ENCODE results near the gene PCSK2. TPM values are rescaled to one million over a fixed set of nuclear protein-coding genes. Genes with fewer than 3 reads are reported as not detected.

The PCSK2 gene
- total RNA-seq, 5 donors from 2014 or later (not counting 1 experiment from before 2014, with no cell fraction given), result not detected

DNA sequence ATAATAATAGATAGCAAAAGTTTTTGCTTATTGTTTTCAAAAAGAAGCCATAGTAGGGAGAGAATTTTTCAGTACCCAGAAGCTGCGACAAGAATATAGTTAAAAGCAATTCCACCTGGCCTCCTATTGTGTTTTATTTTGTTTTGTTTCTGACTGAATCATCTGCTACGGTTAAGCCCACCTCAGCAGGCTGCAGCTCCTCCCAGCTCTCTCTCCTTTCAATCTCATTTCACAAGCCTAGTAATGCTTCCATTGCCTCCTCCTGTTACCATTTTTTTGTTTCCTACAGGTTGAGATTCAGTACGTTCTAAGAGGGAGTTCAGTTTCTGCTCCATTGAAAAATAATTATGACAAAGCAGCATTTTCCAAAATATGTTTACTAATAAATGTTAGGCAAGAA lies 77.9 kb downstream of the PCSK2 start:
- peaks cover 0 to 9% (median 0%) of the 10 kb centered on the region in 3 donors for H3K9me3 Mint-ChIP-seq
- H3K4me1 Mint-ChIP-seq, result no peaks in the 10 kb centered on the region
- Histone ChIP-seq H3K27me3 (replicated peaks in 1 of 2; ENCODE audit: control insufficient read depth in 2 of 2, extremely low read depth in 1 of 2, insufficient read depth in 2 of 2, low read length in 1 of 2) (no peaks in the 10 kb centered on the region), H3K4me3 (ENCODE audit: control insufficient read depth in 1 of 2, extremely low read depth in 1 of 2, low read length in 1 of 2) (no peak overlapping the region), H3K9me3 (no peaks in the 10 kb centered on the region), H3K4me1 (ENCODE audit: control insufficient read depth in 1 of 2, extremely low read depth in 1 of 2, insufficient read depth in 2 of 2, low read length in 2 of 2) (no peaks in the 10 kb centered on the region), H3K36me3 (ENCODE audit: control insufficient read depth in 2 of 2, extremely low read depth in 1 of 2, insufficient read depth in 1 of 2, low read length in 1 of 2) (no peaks in the 10 kb centered on the region), H3K27ac (ENCODE audit: low read length) (no peak overlapping the region)
- no peak overlapping the region for H3K4me3 Mint-ChIP-seq
- H3K27me3 Mint-ChIP-seq, result peaks cover 2 to 8% of the 10 kb centered on the region in 2 donors
- H3K36me3 Mint-ChIP-seq, result no peaks in the 10 kb centered on the region
- no CpG with 5 or more reads among the region's 3 CpGs for WGBS (ENCODE audit: insufficient coverage)
- ATAC-seq (replicated peaks in 1 of 4), result no peak
- no peak overlapping the region for H3K27ac Mint-ChIP-seq
- POLR2A ChIA-PET, result no interaction called here
- CTCF ChIA-PET, result no interaction called here
- DNase-seq, result no peak

- Histone ChIP-seq H3K4me3 (ENCODE audit: control insufficient read depth in 1 of 2, extremely low read depth in 1 of 2, low read length in 1 of 2) (no peak overlapping the region), H3K9me3 (no peaks in the 10 kb centered on the region), H3K4me1 (ENCODE audit: control insufficient read depth in 1 of 2, extremely low read depth in 1 of 2, insufficient read depth in 2 of 2, low read length in 2 of 2) (no peaks in the 10 kb centered on the region), H3K27ac (ENCODE audit: low read length) (no peak overlapping the region), H3K27me3 (replicated peaks in 1 of 2; ENCODE audit: control insufficient read depth in 2 of 2, extremely low read depth in 1 of 2, insufficient read depth in 2 of 2, low read length in 1 of 2) (no peaks in the 10 kb centered on the region), H3K36me3 (ENCODE audit: control insufficient read depth in 2 of 2, extremely low read depth in 1 of 2, insufficient read depth in 1 of 2, low read length in 1 of 2) (no peaks in the 10 kb centered on the region)
- peaks cover 0 to 3% of the 10 kb centered on the region in 2 donors for H3K27me3 Mint-ChIP-seq
- 100% methylated on average over 1 of the region's 4 CpGs for WGBS (ENCODE audit: insufficient coverage)
- POLR2A ChIA-PET, result no interaction called here
- ATAC-seq (replicated peaks in 1 of 4) (no peak), DNase-seq (no peak)
- no peaks in the 10 kb centered on the region for H3K4me1 Mint-ChIP-seq
- no peaks in the 10 kb centered on the region for H3K36me3 Mint-ChIP-seq
- H3K9me3 Mint-ChIP-seq, result peaks cover 0 to 9% (median 0%) of the 10 kb centered on the region in 3 donors
- no peak overlapping the region for H3K4me3 Mint-ChIP-seq
- CTCF ChIA-PET, result no interaction called here
- H3K27ac Mint-ChIP-seq, result no peak overlapping the region
These were observed 79.6 kb downstream of the PCSK2 start for GRCh38 chr20:17306427-17306826.

GRCh38 chr20:17314264-17314663 lies 87.4 kb downstream of the PCSK2 start:
- WGBS (ENCODE audit: insufficient coverage), result 100% methylated on average over 1 of the region's 5 CpGs
- ChIA-PET POLR2A (no interaction called here), CTCF (no interaction called here)
- H3K9me3 Mint-ChIP-seq, result peaks cover 0 to 4% (median 0%) of the 10 kb centered on the region in 3 donors
- H3K27ac Mint-ChIP-seq, result no peak overlapping the region
- H3K27ac ChIP-seq (ENCODE audit: low read length), result no peak overlapping the region
- peaks cover 12 to 15% of the 10 kb centered on the region in 2 experiments for H3K27me3 ChIP-seq (replicated peaks in 1 of 2; ENCODE audit: control insufficient read depth in 2 of 2, extremely low read depth in 1 of 2, insufficient read depth in 2 of 2, low read length in 1 of 2)
- no peaks in the 10 kb centered on the region for H3K9me3 ChIP-seq
- H3K4me1 Mint-ChIP-seq, result no peaks in the 10 kb centered on the region
- H3K36me3 ChIP-seq (ENCODE audit: control insufficient read depth in 2 of 2, extremely low read depth in 1 of 2, insufficient read depth in 1 of 2, low read length in 1 of 2), result no peaks in the 10 kb centered on the region
- DNase-seq (no peak), ATAC-seq (replicated peaks in 1 of 4) (no peak)
- no peak overlapping the region for H3K4me3 Mint-ChIP-seq
- H3K4me3 ChIP-seq (ENCODE audit: control insufficient read depth in 1 of 2, extremely low read depth in 1 of 2, low read length in 1 of 2), result no peak overlapping the region
- H3K4me1 ChIP-seq (ENCODE audit: control insufficient read depth in 1 of 2, extremely low read depth in 1 of 2, insufficient read depth in 2 of 2, low read length in 2 of 2), result no peaks in the 10 kb centered on the region
- peaks cover 27 to 37% of the 10 kb centered on the region in 2 donors for H3K27me3 Mint-ChIP-seq
- no peaks in the 10 kb centered on the region for H3K36me3 Mint-ChIP-seq

GRCh38 chr20:17315407-17316231 lies 88.8 kb downstream of the PCSK2 start:
- no peaks in the 10 kb centered on the region for H3K4me1 Mint-ChIP-seq
- H3K36me3 ChIP-seq (ENCODE audit: control insufficient read depth in 2 of 2, extremely low read depth in 1 of 2, insufficient read depth in 1 of 2, low read length in 1 of 2), result no peaks in the 10 kb centered on the region
- peaks cover 12 to 15% of the 10 kb centered on the region in 2 experiments for H3K27me3 ChIP-seq (replicated peaks in 1 of 2; ENCODE audit: control insufficient read depth in 2 of 2, extremely low read depth in 1 of 2, insufficient read depth in 2 of 2, low read length in 1 of 2)
- H3K36me3 Mint-ChIP-seq, result no peaks in the 10 kb centered on the region
- H3K9me3 ChIP-seq, result no peaks in the 10 kb centered on the region
- ChIA-PET POLR2A (no interaction called here), CTCF (no interaction called here)
- no peak overlapping the region for H3K27ac ChIP-seq (ENCODE audit: low read length)
- no peak overlapping the region for H3K4me3 ChIP-seq (ENCODE audit: control insufficient read depth in 1 of 2, extremely low read depth in 1 of 2, low read length in 1 of 2)
- peaks cover 27 to 37% of the 10 kb centered on the region in 2 donors for H3K27me3 Mint-ChIP-seq
- DNase-seq, result no peak
- H3K27ac Mint-ChIP-seq, result no peak overlapping the region
- peaks cover 0 to 4% (median 0%) of the 10 kb centered on the region in 3 donors for H3K9me3 Mint-ChIP-seq
- 20% methylated on average over 42 of the region's 45 CpGs for WGBS (ENCODE audit: insufficient coverage)
- H3K4me3 Mint-ChIP-seq, result no peak overlapping the region
- H3K4me1 ChIP-seq (ENCODE audit: control insufficient read depth in 1 of 2, extremely low read depth in 1 of 2, insufficient read depth in 2 of 2, low read length in 2 of 2), result no peaks in the 10 kb centered on the region
- no peak for ATAC-seq (replicated peaks in 1 of 4)

- Histone ChIP-seq H3K36me3 (ENCODE audit: control insufficient read depth in 2 of 2, extremely low read depth in 1 of 2, insufficient read depth in 1 of 2, low read length in 1 of 2) (no peaks in the 10 kb centered on the region), H3K27ac (ENCODE audit: low read length) (no peak overlapping the region), H3K27me3 (replicated peaks in 1 of 2; ENCODE audit: control insufficient read depth in 2 of 2, extremely low read depth in 1 of 2, insufficient read depth in 2 of 2, low read length in 1 of 2) (peaks cover 12 to 15% of the 10 kb centered on the region in 2 experiments), H3K4me1 (ENCODE audit: control insufficient read depth in 1 of 2, extremely low read depth in 1 of 2, insufficient read depth in 2 of 2, low read length in 2 of 2) (no peaks in the 10 kb centered on the region), H3K9me3 (no peaks in the 10 kb centered on the region), H3K4me3 (ENCODE audit: control insufficient read depth in 1 of 2, extremely low read depth in 1 of 2, low read length in 1 of 2) (no peak overlapping the region)
- WGBS (ENCODE audit: insufficient coverage), result 100% methylated on average over 1 of the region's 2 CpGs
- Mint-ChIP-seq H3K27ac (no peak overlapping the region), H3K4me1 (no peaks in the 10 kb centered on the region), H3K36me3 (no peaks in the 10 kb centered on the region), H3K4me3 (no peak overlapping the region), H3K9me3 (peaks cover 0 to 4% (median 4%) of the 10 kb centered on the region in 3 donors), H3K27me3 (peaks cover 30 to 37% of the 10 kb centered on the region in 2 donors)
- POLR2A ChIA-PET, result no interaction called here
- CTCF ChIA-PET, result no interaction called here
- ATAC-seq (replicated peaks in 1 of 4) (no peak), DNase-seq (no peak)
These were observed 89.6 kb downstream of the PCSK2 start for GRCh38 chr20:17316316-17317038.

GRCh38 chr20:17317341-17317740 lies 90.5 kb downstream of the PCSK2 start:
- Mint-ChIP-seq H3K4me3 (no peak overlapping the region), H3K27ac (no peak overlapping the region), H3K27me3 (peaks cover 31 to 37% of the 10 kb centered on the region in 2 donors), H3K36me3 (no peaks in the 10 kb centered on the region), H3K4me1 (no peaks in the 10 kb centered on the region), H3K9me3 (peaks cover 0 to 4% (median 4%) of the 10 kb centered on the region in 3 donors)
- Histone ChIP-seq H3K4me3 (ENCODE audit: control insufficient read depth in 1 of 2, extremely low read depth in 1 of 2, low read length in 1 of 2) (no peak overlapping the region), H3K4me1 (ENCODE audit: control insufficient read depth in 1 of 2, extremely low read depth in 1 of 2, insufficient read depth in 2 of 2, low read length in 2 of 2) (no peaks in the 10 kb centered on the region), H3K27ac (ENCODE audit: low read length) (no peak overlapping the region), H3K27me3 (replicated peaks in 1 of 2; ENCODE audit: control insufficient read depth in 2 of 2, extremely low read depth in 1 of 2, insufficient read depth in 2 of 2, low read length in 1 of 2) (peaks cover 12 to 15% of the 10 kb centered on the region in 2 experiments), H3K9me3 (no peaks in the 10 kb centered on the region), H3K36me3 (ENCODE audit: control insufficient read depth in 2 of 2, extremely low read depth in 1 of 2, insufficient read depth in 1 of 2, low read length in 1 of 2) (no peaks in the 10 kb centered on the region)
- ChIA-PET POLR2A (no interaction called here), CTCF (no interaction called here)
- WGBS (ENCODE audit: insufficient coverage), result 40% methylated on average over 1 of the region's 2 CpGs
- DNase-seq (no peak), ATAC-seq (replicated peaks in 1 of 4) (no peak)

All from T-cell (primary cell).